ENCODE data around the gene EXOC4.

Gene EXOC4

GRCh38 chr7:133646472-133647315, 393.8 kb downstream of the EXOC4 start:
- DNase-seq: no peak

- DNase-seq: no peak
Measured at GRCh38 chr7:133649593-133649992, 396.7 kb downstream of the EXOC4 start.

DNA sequence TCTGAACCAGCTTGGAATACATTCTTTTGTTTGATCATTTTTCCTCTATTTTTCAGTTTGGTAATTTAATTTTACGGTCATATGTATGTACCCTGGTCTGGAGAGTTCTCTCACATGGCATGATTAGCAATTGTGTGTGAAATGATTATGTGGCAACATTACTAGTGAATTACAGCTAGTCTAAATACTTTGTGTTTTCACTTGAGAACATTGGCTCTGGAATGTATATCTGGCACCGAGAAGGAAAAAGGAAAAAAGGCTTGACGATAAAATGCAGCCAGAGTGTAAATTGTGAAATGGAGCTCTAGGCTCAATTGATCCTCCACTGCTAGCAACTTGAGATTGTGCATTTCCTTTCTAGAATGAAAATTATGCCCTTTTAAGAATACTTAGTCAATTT, 397.2 kb downstream of the EXOC4 start:
- DNase-seq: no peak

GRCh38 chr7:133650487-133651300, 397.8 kb downstream of the EXOC4 start:
- DNase-seq: no peak

DNA sequence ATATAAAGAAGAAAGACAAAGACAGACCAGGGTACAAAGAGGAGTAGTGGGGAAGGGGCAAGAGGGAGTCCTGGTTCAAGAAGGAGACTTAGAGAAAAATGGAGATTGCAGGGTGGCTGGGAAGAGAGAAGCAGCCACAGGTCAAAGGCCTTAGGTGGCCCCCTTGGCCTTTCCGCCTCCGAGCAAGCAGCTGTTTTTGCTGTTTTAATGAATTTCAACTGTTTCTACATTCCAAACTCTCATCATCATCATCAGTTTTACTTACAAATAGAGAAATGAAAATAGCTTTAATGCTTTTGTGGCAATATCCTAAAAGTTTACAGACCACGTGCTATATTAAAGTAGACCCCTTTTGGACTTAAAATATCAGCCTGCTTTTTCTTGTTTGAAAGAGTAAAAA, 399.7 kb downstream of the EXOC4 start:
- DNase-seq: no peak

DNA sequence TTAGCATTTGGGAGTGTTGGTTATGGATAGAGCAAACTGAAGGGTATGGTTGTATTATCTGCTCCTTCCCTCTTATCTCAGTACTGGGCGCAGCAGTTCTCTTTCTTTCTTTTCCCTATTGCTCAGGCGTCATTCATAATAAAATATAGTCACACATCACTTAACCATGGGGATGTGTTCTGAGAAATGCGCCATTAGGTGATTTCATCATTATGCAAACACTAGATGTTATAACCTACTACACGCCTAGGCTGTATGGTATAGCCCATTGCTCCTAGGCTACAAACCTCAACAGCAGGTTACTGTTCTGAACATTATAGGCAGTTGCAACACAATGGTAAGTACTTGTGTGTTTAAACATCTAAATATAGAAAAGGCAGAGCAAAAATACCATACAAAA, 401.7 kb downstream of the EXOC4 start:
- no peak for DNase-seq

- no peak for DNase-seq
Measured at GRCh38 chr7:133662276-133662675, 409.4 kb downstream of the EXOC4 start.

DNA sequence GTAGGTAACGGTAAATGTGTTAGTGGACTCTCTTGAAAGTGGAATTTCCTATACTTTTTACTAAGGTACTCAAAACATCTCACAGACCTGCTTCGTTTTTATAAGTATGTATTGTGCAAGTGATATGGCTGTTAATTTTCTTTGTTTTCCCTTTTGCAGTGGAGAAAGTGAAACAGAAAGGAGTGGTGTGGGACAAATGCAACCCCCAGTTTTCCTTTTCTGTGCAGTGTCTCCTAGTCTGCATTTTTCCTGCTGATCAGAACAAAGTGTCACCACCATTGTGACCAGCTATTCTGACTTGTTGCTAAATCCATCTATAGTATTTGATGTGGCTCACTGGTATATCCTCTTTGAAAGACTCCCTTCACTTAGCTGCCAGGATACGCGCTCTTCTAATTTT, 410.0 kb downstream of the EXOC4 start:
- no peak for DNase-seq

GRCh38 chr7:133664528-133664927, 411.6 kb downstream of the EXOC4 start:
- DNase-seq: no peak

DNA sequence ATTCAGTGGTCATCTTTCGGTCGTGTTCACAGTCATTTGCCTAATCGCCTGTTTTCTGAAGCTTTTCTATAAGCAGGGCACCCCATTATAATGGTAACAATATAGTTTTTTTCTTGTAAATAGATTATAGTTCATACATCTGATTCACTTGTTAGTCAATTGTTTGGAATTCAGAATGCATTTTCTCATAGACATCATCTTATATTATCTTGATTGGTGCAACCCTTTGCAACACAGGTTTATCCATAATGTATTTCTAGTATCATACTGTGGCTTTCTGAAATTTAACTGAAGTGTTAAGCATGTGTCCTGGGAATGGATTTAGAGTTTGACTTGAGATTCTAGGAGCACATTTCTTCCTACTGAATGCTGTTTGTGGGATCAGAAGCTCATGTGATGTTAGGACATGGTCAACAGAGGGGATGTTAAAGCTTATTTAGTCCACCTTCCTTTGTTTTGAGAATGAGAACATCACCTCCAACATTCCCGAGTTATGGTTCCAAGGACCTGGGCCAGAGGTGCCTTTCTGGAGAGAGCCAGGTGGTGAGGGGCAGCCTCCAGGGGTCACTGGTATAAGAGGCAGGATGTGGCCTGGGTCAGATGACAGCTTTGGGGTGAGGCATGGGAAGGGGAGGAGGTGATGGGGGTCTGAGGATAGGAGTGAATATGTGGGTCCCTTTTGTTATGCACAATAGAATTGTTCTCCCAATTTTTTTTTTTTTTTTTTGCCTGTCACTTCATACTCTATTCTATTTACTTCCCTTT, 415.6 kb downstream of the EXOC4 start:
- DNase-seq: no peak

DNA sequence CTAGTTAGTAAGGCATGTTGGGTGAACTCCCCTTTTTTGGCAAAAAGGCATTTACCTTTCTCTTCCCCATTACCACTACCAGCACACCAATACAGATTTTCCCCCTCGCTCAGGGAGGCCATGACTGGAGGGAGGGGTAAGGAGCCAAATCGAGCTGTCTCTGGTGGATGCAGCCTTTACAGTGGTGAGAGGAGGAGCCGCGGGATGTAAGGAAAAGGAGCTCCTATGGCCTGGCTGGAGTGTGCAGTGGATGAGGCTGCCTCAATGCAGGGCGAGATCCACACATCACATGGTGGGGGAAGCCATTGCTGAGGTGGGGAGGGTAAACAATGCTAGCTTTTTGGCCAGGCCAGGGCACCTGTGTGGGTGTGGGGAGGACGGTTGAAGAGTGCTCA, 416.2 kb downstream of the EXOC4 start:
- DNase-seq: no peak

GRCh38 chr7:133670250-133670649, 417.4 kb downstream of the EXOC4 start:
- DNase-seq: no peak

DNA sequence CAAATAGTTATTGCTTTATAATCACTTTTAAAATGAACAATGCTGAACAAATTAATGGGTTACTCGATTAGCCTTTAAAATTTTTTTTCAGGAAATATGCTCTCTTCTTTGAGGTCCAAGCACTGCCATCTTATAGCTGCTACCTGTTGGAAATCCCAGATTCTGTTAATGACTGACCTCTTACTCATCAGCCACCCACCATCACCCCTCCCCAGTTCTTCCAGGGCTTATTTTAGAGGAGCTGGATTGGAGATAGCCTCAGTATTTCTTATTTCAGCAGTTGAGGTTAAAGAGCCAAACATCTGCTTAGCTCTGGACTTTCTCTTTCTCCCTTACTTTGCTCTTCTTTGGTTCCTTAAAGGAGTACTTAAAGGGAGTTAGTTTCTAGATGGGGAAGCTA, 420.0 kb downstream of the EXOC4 start:
- no peak for DNase-seq

DNA sequence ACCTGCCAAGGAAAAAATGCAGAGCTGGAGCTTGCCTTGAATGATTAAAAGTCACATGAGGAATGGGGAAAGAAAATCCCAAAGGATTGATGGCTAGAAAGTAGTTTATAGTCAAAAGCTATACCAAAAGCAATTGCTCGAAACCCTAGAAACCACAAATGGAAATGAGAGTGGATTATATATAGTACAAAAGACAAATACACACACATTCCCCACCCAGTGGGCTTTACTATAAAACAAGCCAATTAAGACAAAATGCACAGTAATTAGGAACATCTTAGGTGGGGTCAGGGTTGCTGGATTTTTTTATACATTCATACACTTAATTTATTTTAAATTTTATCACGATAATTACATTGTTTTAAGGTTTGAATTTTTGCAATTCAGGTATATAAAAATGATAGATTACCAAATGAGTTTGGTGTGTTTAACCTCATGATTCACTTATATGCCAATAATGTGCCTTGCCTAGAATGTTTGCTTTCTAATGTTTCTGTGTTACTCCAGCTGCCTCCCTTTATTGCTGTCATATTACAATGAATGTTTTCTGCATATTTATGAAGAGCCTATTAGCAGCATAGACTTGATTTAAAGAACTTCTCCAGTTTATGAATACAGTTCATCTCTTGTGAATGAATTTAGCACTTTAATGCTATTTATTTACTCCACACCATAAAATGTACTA, 421.3 kb downstream of the EXOC4 start:
- DNase-seq: no peak

DNA sequence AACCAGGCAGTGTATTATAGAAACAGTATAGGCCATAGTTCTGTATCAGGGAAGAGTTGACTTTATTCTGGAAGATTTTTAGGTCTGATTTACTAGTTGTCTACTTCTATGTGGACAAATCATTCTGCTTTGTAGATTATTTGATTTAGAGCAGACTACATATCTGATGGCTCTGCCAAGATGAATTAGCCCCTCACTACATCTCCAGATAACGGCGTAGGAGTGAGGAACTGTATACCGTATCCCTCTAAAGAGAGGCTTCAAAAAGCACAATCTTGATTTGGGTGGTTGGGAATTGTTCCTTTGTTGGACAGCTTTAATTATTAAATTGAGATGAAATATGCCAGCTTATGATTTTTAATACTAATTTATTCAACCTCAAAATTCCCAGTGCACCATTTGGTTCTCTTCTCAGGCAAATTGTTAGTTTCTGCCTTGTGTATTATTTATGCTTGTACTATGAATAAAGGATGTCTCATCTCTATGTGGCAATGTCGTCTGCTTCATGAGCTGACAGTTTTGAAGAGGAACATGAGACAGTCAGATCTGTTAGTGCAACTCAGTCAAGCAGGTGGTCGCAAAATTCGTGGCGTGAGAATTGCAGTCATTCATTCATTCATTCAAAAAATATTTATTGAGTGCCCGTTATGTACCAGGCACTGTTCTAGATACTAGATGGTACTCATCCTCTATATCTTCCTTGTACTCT, 422.8 kb downstream of the EXOC4 start:
- DNase-seq: no peak

GRCh38 chr7:133676805-133677370, 424.0 kb downstream of the EXOC4 start:
- no peak for DNase-seq

DNA sequence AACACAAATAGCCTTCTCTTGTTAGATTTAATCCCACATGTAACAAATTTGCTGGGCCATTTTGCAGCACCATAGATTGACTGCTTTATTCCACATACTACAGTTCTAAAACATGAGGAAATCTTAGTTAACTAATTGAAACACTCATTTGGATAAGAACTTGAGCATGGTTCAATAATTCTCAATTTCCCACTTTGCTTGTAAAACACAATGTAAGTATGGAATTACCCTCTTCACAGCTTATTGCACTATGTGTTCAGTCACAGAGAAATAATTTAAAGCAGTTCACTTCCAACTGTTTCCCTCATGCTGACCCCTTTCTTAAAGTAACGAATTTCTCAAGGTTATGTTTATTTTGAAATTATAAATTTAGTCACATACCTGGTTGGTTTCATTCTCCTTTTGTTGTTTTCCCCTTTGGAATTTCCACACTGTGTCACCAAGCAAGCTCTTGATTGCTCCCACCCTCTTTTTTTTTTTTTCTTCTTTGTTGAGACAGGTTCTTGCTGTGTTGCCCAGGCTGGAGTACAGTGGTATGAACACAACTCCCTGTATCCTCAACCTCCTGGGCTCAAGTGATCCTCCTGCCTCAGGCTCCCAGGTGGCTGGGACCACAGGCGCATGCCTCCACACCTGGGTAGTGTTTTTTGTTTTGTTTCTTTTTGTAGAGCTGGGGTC, 425.4 kb downstream of the EXOC4 start:
- no peak for DNase-seq

DNA sequence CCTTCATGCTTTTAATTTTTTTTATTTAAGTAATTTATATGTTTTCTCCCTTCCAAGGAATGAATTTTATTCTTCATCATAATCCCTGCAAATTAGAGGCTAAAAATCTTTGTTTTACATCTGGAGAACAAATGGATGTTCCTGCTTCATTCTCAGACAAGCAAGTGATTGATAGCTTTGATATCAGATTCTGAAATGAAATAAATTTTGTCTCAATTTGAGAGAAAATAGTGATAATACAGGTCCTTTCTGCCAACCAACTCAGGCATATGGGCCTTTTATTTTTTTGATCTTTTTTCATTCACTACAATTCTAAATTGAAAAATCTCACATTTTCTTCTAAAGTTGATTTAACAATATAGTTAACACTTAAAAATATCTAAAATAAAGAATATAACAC, 427.1 kb downstream of the EXOC4 start:
- no peak for DNase-seq

- no peak for DNase-seq
Measured at GRCh38 chr7:133681529-133681928, 428.7 kb downstream of the EXOC4 start.

DNA sequence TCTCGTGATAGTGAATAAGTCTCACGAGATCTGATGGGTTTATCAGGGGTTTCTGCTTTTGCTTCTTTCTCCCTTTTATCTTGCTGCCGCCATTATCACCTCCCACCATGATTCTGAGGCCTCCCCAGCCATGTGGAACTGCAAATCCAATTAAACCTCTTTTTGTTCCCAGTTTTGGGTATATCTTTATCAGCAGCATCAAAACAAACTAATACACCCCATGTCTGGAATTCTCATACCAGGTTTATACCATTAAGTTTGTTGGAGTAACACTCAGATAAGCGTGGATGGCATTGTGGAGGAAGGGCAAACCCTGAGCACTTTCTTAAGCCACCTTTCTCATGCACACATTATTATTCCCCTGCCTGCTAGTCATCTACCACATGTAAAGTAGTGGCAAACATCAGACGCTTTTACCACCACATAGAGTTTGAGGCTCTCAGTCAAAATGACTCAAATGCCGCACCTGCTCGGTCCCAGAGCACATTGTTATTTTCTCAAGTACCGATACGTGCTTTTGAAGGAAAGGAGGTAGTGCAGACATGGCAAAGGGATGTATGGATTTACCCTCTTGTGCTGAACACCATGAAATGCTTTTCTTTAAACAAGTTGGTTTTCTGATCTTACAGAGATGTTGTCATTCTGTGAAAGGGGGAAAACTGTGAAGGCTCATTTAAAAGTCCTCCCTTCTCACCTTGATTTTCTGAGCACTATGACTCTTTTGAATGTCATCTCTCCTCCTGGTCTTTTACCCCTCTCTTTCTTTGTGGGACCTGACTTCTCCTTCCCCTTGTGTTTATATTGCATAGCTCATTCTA, 429.7 kb downstream of the EXOC4 start:
- no peak for DNase-seq

GRCh38 chr7:133683182-133683454, 430.2 kb downstream of the EXOC4 start:
- DNase-seq: no peak
